Fibroblast of peridontal ligament (primary cell): ENCODE measurements around the gene RPL9.
"Not testable (repeated sequence)": the region's sequence is repeated elsewhere in the genome, so short reads cannot be mapped to it uniquely, and the experiment has no call there.

Experiments used
- DNase-seq: peaks from one replicate; pipeline ENCODE4 v3.0.0-alpha.2; 2010; ENCODE audit errors: extremely low read depth

The RPL9 gene

GRCh38 chr4:39466747-39467146 lies 8.0 kb upstream of the RPL9 start:
- DNase-seq = peak; percentile 60

- peak; percentile 89 for DNase-seq
Observed at GRCh38 chr4:39464886-39465501, 6.3 kb upstream of the RPL9 start.

DNA sequence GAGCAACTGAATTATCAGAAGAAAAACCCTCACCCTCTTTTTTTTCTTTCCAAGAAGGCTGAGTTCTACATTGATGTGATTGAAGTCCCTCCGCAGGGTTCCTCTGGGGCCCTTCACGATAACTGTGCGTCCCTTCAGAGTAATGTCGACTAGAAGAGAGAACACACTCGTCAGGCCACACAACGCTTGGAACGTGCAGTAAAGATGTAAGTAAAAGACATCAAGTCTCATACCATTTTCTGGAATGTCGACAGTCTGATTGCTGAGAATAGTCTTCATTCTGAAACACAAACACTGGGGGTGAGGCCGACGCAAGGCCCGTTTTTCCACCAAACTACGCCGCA lies 589 bp downstream of the RPL9 start:
- not testable (repeated sequence) for DNase-seq

DNA sequence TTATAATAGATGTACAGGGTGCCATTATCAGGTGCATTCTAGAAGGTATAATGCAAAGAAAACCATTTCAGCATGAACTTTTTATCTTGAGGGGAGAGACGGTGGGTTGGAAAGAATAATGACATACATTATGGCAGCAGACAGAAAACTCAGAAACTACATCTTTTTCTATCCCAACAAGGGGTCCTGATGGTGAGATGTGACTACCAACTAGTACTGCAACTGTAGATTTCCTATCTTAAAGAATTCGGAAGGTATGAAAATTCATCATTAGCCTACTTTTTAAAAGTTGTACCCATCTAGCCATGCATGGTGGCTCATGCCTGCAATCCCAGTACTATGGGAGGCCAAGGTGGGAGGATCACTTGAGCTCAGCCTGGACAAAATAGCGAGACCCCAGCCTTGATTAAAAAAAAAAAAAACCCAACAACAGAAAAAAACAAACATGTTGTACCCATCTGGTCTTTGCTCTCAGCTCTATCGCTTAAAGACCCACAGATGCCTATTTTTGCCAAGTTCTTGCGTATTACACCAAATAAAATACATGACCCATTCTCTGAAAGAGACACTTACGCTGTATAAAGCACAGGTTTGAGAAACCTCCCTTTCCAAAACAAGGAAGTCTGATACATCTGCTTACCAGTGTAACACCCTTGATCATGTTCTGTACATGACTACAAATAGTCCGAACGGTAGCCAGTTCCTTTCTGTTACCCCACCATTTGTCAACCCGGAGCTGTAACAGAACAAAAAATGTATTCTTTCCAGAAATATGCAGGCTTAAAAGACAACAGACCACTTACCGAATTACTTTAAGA lies 1.6 kb downstream of the RPL9 start:
- DNase-seq = no peak

DNA sequence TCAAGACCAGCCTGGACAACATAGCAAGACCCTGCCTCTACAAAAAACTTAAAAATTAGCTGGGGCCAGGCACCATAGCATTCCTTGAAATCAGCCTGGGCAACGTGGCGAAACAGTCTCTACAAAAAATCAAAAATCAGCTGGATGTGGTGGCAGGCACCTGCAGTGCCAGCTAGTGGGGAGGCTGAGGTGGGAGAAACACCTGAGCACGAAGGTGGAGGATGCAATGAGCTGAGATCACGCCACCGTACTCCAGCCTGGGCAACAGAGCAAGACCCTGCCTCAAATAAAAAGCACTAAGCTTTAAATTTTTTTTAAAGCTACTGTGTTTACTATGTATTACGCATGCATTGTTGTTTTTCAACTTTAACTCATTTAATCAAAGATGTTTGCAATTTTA lies 3.2 kb downstream of the RPL9 start:
- no peak for DNase-seq

DNA sequence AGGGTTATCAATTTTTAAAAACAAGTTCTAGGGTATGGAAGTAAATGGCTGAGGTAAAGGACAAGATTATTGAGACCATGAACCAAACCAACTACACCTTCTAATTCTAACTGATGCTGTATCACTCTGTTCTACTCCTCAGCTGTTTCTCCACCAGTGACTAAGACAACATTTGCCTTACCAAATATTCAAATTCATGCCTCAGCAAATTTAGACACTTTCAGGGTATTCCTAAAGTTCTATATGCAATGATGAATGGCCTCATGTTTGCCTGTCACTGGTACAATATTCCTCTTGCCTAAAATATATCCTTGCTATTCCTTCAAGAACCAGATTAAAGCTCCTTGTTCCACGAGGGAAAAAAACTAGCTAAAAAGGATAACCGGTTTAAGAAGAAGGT lies 5.0 kb downstream of the RPL9 start:
- no peak for DNase-seq

DNA sequence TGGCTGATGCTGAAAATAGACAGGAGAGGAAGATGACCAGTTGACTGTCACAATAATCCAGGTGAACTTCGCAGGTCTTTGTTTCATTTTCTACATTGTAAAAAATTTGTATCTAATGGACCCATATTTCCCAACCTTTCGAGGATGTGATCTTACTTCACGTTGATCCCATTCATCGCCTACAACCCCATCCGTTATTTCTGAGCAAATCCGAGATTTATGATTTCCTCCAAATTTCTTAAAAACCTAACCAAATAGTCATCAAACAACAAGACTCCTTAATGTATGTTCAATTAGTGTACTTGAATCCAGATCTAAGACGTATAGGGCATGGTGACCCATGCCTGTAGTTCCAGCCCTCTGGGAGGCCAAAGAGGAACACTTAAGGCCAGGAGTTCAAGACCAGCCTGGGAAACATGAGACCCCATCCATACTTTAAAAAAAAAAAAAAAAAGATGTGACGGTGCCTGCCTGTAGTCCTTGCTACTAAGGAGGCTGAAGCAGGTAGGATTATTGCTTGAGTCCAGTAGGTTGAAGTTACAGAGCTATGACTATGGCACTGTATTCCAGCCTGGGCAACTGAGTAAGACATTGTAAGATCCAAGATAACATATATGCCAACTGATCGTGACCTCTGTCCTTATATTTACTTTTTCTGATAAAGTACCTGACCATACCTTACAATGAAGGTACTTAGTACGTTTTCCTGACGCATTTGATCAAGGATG lies 5.7 kb downstream of the RPL9 start:
- DNase-seq = no peak

DNA sequence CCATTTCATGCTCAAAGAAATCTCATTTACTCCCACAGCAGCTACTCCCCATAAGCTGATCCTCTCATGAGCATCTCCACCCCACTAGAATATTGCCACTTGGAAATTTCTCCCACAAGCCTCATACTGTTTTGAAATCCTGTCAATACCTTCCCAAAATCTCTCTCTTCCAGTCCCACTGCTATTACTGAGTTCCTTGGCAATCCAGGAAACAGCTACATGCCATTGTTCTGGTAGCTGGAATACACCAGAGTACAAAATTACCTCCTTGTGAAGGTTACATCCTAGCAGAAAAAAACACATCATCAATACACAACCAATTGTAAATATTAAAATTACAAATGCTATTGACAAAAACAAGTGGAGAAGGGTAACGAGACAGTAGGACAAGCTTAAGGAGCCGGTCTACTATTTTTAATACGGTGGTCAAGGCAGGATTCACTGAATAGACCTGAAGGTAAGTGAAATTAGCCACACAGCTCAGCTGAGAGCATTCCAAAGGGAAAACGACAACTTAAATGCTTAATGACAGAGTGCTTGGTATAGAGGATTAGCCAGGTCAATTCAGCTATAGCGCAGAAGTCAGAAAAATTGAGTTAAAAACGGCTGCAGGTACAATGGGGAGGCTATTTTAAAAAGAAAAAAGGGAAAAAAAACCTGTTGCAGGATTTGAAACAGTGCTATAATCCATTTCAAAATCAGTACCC lies 6.4 kb downstream of the RPL9 start:
- DNase-seq = no peak

DNA sequence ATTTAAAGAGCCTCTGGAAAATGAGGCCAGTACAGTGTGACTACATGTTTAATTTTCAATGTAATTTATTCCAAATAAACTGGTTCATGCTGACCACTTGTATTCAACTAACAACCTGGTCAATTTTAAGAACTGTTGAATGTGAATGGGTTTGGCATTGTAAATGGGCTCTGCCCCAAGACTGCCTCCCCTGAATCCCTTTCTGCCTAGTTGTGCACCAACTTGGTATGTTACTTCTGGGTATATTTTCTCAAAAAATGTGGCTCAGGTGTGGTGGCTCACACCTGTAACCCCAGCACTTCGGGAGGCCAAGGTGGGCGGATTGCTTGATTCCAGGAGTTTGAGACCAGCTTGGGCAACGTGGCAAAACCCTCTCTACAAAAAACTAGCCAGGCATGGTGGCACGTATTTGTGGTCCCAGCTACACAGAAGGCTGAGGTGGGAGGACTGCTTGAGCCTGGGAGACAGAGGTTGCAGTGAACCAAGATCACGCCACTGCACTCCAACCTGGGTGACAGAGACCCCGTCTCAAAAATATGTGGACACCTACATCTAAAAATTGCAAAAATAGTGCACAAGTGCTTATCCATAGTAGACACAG lies 7.2 kb downstream of the RPL9 start:
- DNase-seq = no peak

- no peak for DNase-seq
Observed at GRCh38 chr4:39450618-39451017, 8.1 kb downstream of the RPL9 start.

GRCh38 chr4:39446842-39447573 lies 11.7 kb downstream of the RPL9 start:
- peak; percentile 31 for DNase-seq

DNA sequence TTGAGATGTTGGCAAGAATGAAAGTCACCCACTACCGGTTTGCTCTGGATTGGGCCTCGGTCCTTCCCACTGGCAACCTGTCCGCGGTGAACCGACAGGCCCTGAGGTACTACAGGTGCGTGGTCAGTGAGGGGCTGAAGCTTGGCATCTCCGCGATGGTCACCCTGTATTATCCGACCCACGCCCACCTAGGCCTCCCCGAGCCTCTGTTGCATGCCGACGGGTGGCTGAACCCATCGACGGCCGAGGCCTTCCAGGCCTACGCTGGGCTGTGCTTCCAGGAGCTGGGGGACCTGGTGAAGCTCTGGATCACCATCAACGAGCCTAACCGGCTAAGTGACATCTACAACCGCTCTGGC lies 12.3 kb downstream of the RPL9 start:
- no peak for DNase-seq

DNA sequence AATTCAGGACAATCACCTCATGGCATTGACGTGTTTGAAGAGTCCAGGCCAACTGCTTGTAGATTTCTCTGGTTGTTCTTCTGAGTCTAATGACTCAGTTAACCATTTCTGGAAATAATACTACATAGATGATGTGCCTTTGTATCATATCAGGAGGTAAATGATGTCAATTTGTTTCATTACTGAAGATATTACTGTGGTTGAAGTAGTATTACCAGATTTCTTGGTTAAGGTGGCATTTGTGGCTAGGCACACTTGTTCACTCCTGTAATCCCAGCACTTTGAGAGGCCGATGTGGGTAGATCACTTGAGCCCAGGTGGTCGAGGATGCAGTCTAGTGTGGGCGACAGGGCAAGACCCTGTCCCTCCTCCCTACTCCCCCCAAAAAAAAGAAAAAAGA lies 15.7 kb downstream of the RPL9 start:
- no peak for DNase-seq

GRCh38 chr4:39441593-39441992 lies 17.1 kb downstream of the RPL9 start:
- DNase-seq = no peak

DNA sequence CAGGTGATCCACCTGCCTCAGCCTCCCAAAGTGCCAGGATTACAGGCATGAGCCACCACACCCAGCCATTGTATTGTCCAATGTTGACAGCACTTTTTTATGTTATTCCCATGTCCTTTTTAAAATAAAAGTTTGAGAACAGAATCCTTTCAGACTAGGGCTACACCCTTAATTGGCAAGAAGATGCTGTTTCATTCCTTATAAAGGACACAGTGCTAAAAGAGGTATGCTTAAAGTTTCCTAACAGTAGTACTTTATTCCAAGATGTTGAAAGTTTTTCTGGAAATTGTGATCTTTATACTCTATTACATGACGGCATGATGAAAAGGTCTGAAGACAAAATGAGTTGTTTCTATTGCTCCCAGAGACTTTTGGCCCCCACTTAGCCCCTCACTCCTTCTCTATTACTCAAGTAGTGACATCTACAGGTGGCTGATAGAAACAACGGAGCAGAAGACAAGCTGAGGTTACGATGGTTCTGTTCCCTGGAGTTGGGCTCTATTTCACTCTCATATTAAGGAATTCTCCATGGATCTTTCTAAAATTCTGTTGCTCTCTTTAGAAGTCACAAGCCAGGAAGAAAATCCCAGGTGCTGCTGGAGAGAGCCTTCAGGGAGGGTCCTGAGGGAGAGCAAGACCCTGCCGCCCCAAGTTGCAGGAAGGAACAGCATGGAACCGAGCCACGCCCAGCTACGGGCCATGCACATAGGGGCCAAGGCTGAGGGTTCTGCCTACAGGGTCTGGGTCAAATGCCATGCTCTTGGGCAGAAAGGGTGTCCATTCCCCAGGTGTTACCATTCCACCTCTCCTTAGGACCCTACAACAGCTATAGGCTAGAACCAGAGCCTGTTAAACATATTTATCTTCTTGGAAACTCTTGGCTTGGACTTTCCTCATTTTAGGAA lies 22.8 kb downstream of the RPL9 start:
- DNase-seq = no peak

GRCh38 chr4:39433878-39434492 lies 24.7 kb downstream of the RPL9 start:
- DNase-seq = no peak

- no peak for DNase-seq
Observed at GRCh38 chr4:39429476-39430334, 29.0 kb downstream of the RPL9 start.

DNA sequence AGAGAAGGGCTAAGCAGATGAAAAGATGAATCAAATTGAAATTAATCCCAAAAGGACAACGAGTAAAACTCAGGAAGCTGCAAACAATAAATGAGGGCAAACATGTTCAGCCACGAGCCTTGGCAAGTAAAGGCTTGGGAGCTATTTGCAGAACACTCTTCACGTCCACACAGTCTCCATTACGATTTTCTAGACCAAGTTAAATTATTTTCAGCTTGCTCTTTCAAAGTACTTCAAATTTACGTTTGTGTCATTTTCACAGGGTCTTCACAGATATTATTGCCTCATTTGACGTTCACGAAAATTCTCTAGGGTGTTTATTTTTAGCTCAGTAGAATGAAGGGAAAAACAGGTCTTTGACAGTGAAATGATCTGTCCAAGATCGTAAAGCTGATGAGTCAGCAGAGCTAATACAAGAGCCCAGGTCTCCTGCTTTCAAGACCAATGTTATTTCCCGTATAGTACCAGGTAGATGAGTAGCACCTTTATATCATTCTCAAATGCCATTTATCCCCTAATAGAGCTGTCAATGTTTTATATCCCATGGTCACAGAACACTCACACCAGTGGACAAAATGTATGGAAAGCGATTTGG lies 31.1 kb downstream of the RPL9 start:
- DNase-seq = no peak
